NCI-H82 (cell line): ENCODE data around the gene CYFIP1.

Experiments
- DNase-seq: peaks from one replicate; lab custom pipeline; 2025; lab: John Stamatoyannopoulos, UW

Gene CYFIP1

GRCh38 chr15:22916606-22917350 lies 63.4 kb downstream of the CYFIP1 start:
- DNase-seq, result no peak

GRCh38 chr15:22915866-22916515 lies 64.2 kb downstream of the CYFIP1 start:
- DNase-seq, result no peak

- no peak for DNase-seq
These were observed 66.4 kb downstream of the CYFIP1 start for GRCh38 chr15:22913646-22914380.

- no peak for DNase-seq
These were observed 67.9 kb downstream of the CYFIP1 start for GRCh38 chr15:22912256-22912655.

GRCh38 chr15:22911306-22911705 lies 68.9 kb downstream of the CYFIP1 start:
- DNase-seq, result no peak

- DNase-seq, result no peak
These were observed 71.3 kb downstream of the CYFIP1 start for GRCh38 chr15:22908830-22909229.

- DNase-seq, result no peak
These were observed 72.8 kb downstream of the CYFIP1 start for GRCh38 chr15:22907161-22907950.

- no peak for DNase-seq
These were observed 75.4 kb downstream of the CYFIP1 start for GRCh38 chr15:22904736-22905135.

- DNase-seq, result no peak
These were observed 76.1 kb downstream of the CYFIP1 start for GRCh38 chr15:22903961-22904534.

GRCh38 chr15:22903427-22903826 lies 76.7 kb downstream of the CYFIP1 start:
- no peak for DNase-seq

GRCh38 chr15:22902981-22903380 lies 77.2 kb downstream of the CYFIP1 start:
- no peak for DNase-seq

GRCh38 chr15:22902578-22902977 lies 77.6 kb downstream of the CYFIP1 start:
- DNase-seq, result no peak

GRCh38 chr15:22902046-22902445 lies 78.1 kb downstream of the CYFIP1 start:
- DNase-seq, result no peak

GRCh38 chr15:22895465-22896190 lies 84.5 kb downstream of the CYFIP1 start:
- DNase-seq, result no peak

GRCh38 chr15:22893881-22894280 lies 86.3 kb downstream of the CYFIP1 start:
- no peak for DNase-seq

- DNase-seq, result no peak
These were observed 87.1 kb downstream of the CYFIP1 start for GRCh38 chr15:22893081-22893480.

- no peak for DNase-seq
These were observed 87.8 kb downstream of the CYFIP1 start for GRCh38 chr15:22892333-22892732.

GRCh38 chr15:22891426-22892210 lies 88.5 kb downstream of the CYFIP1 start:
- no peak for DNase-seq

- no peak for DNase-seq
These were observed 89.9 kb downstream of the CYFIP1 start for GRCh38 chr15:22890296-22890695.

- DNase-seq, result no peak
These were observed 90.9 kb downstream of the CYFIP1 start for GRCh38 chr15:22889146-22889818.
